C4-2B (cell line): ENCODE data around the gene OVOL2.
"Not testable (repeated sequence)": the region's sequence is repeated elsewhere in the genome, so short reads cannot be mapped to it uniquely, and the experiment has no call there.

ENCODE experiments used
- H3K27ac ChIP-seq: fragments of 450-650 bp; 2 replicates; pipeline ENCODE4 v1.5.1; 2017
- CTCF ChIP-seq: fragments of 450-650 bp; conservative IDR thresholded peaks from 2 replicates; pipeline ENCODE4 v1.5.1; 2017; ENCODE audit warnings: mild to moderate bottlenecking
- ZFX ChIP-seq: fragments of 450-650 bp; IDR thresholded peaks from 2 replicates; pipeline ENCODE4 v1.6.1; 2017

OVOL2 gene

GRCh38 chr20:18091623-18092022 is 33.9 kb upstream of the OVOL2 start:
- TF ChIP-seq ZFX = no peak
- no peak for TF ChIP-seq CTCF
- H3K27ac ChIP-seq = no peak overlapping the region

- H3K27ac ChIP-seq = no peak overlapping the region
- TF ChIP-seq CTCF (no peak), ZFX (no peak)
Observed at GRCh38 chr20:18090477-18090876, 32.8 kb upstream of the OVOL2 start.

GRCh38 chr20:18090044-18090443 is 32.3 kb upstream of the OVOL2 start:
- TF ChIP-seq ZFX (no peak), CTCF (no peak)
- H3K27ac ChIP-seq = no peak overlapping the region

GRCh38 chr20:18088841-18089240 is 31.1 kb upstream of the OVOL2 start:
- H3K27ac ChIP-seq = not testable (repeated sequence)

GRCh38 chr20:18088298-18088697 is 30.6 kb upstream of the OVOL2 start:
- H3K27ac ChIP-seq = not testable (repeated sequence)

GRCh38 chr20:18087054-18087453 is 29.3 kb upstream of the OVOL2 start:
- H3K27ac ChIP-seq = no peak overlapping the region
- no peak for TF ChIP-seq ZFX
- no peak for TF ChIP-seq CTCF

- not testable (repeated sequence) for H3K27ac ChIP-seq
Observed at GRCh38 chr20:18080836-18081235, 23.1 kb upstream of the OVOL2 start.

GRCh38 chr20:18079756-18080353 is 22.1 kb upstream of the OVOL2 start:
- no peak overlapping the region for H3K27ac ChIP-seq
- TF ChIP-seq CTCF = no peak

- TF ChIP-seq ZFX (no peak), CTCF (no peak)
- no peak overlapping the region for H3K27ac ChIP-seq
Observed at GRCh38 chr20:18077157-18077556, 19.4 kb upstream of the OVOL2 start.
